HepG2 (cell line): Measurements from ENCODE around the gene CTSD. TPM values are rescaled to one million over a fixed set of nuclear protein-coding genes. Genes with fewer than 3 reads are reported as not detected.

Experiments used
- ATAC-seq: fragments of 200-7000 bp; cut with Tn5 transposase; 3 replicates; pipeline ENCODE4 v1.9.1; 2020; ENCODE audit warnings: mild to moderate bottlenecking, moderate library complexity
- BruUV-seq: library from RNA; stranded (reverse); fragments of 400-500 nt; replicated peaks from 2 replicates; lab custom pipeline; 2021; lab: Mats Ljungman, UMichigan
- CTCF ChIA-PET: fragments of 300-600 bp; formaldehyde crosslinking; extraction: SDS; loops from one replicate; lab custom pipeline; 2021; ENCODE audit warnings: low total read pairs, inconsistent platforms, low intra/inter-chr PET ratio; lab: Yijun Ruan, JAX
- POLR2A ChIA-PET: fragments of 350-600 bp; sonication (Branson Sonifier 250); formaldehyde crosslinking; loops from one replicate; lab custom pipeline; 2020; ENCODE audit warnings: antibody characterized with exemption, inconsistent platforms; lab: Yijun Ruan, JAX
- DNase-seq: peaks from one replicate; pipeline ENCODE4 v3.0.0-alpha.2; 2015; ENCODE audit warnings: low spot score
- FAIRE-seq: peaks from 3 replicates; lab custom pipeline; 2011; peaks lifted over from hg19 to GRCh38; lab: Jason Lieb, UNC
- H2AFZ ChIP-seq: one replicate; pipeline ENCODE4 v1.6.1; 2011; ENCODE audit warnings: low read length, inconsistent platforms
- H3K27ac ChIP-seq: fragments of 300-600 bp; 3 replicates; pipeline ENCODE4 v1.8.0; 2011; ENCODE audit warnings: mixed run types, mild to moderate bottlenecking, mixed read lengths, low read length, inconsistent platforms; ENCODE audit not compliant: insufficient read depth; ENCODE audit errors: extremely low read length
- H3K27me3 ChIP-seq, 2 experiments: fragments of 200-600 bp in 1 of 2; 2 replicates in 1 of 2; 3 replicates in 1 of 2; pipeline versions ENCODE4 v1.6.0 to v1.8.0; 2011; ENCODE audit warnings: low read length in 2 of 2, mild to moderate bottlenecking in 2 of 2, moderate library complexity in 2 of 2, inconsistent platforms in 1 of 2; ENCODE audit not compliant: insufficient read depth in 2 of 2, control insufficient read depth in 1 of 2
- H3K36me3 ChIP-seq, 2 experiments: fragments of 200-600 bp in 1 of 2; replicated peaks in 1 of 2; 2 replicates in 1 of 2; 3 replicates in 1 of 2; pipeline versions ENCODE4 v1.5.1 to v1.8.0; 2011; ENCODE audit warnings: low read length in 2 of 2, inconsistent platforms in 1 of 2; ENCODE audit not compliant: insufficient read depth in 2 of 2, control insufficient read depth in 1 of 2
- H3K4me1 ChIP-seq: 2 replicates; pipeline ENCODE4 v1.5.1; 2012; ENCODE audit warnings: low read length, inconsistent platforms; ENCODE audit not compliant: insufficient read depth
- H3K4me2 ChIP-seq: 2 replicates; pipeline ENCODE4 v1.6.0; 2011; ENCODE audit warnings: low read depth, low read length, inconsistent platforms
- H3K4me3 ChIP-seq, 3 experiments: fragments of 200-600 bp in 1 of 3; sonication (generic), shearing (Covaris generic) in 1 of 3; replicated peaks in 1 of 3; 2 replicates each; pipeline ENCODE4 v1.5.1; 2011 to 2016; ENCODE audit warnings: low read length in 3 of 3, inconsistent platforms in 2 of 3, low read depth in 2 of 3, mild to moderate bottlenecking in 2 of 3, control low read depth in 1 of 3, mixed read lengths in 1 of 3; ENCODE audit not compliant: insufficient read depth in 1 of 3
- H3K79me2 ChIP-seq: one replicate; pipeline ENCODE4 v1.6.1; 2011; ENCODE audit warnings: low read length, inconsistent platforms; ENCODE audit not compliant: insufficient read depth
- H3K9ac ChIP-seq: 2 replicates; pipeline ENCODE4 v1.6.0; 2011; ENCODE audit warnings: mild to moderate bottlenecking, low read depth, low read length, inconsistent platforms; ENCODE audit not compliant: insufficient read depth
- H3K9me3 ChIP-seq: 2 replicates; pipeline ENCODE4 v1.5.1; 2012; ENCODE audit warnings: mild to moderate bottlenecking, low read length
- H4K20me1 ChIP-seq: 2 replicates; pipeline ENCODE4 v1.6.0; 2011; ENCODE audit warnings: inconsistent platforms, mild to moderate bottlenecking, low read length, moderate library complexity; ENCODE audit not compliant: insufficient read depth
- ATM ChIP-seq: fragments of 450-650 bp; IDR thresholded peaks from 2 replicates; pipeline ENCODE4 v1.7.1; 2017; ENCODE audit warnings: mild to moderate bottlenecking, borderline replicate concordance
- CAMTA2 ChIP-seq: sonication (generic); formaldehyde crosslinking; IDR thresholded peaks from 2 replicates; pipeline ENCODE4 v1.4.0; 2020; ENCODE audit warnings: mild to moderate bottlenecking, missing genetic modification reagents, borderline replicate concordance
- MEF2D ChIP-seq: sonication (generic); formaldehyde crosslinking; IDR thresholded peaks from 2 replicates; pipeline ENCODE4 v1.5.1; 2020; ENCODE audit warnings: mild to moderate bottlenecking, missing genetic modification reagents
- MEIS1 ChIP-seq: sonication (generic); formaldehyde crosslinking; IDR thresholded peaks from 2 replicates; pipeline ENCODE4 v1.9.0; 2021; ENCODE audit warnings: mild to moderate bottlenecking, missing genetic modification reagents, moderate library complexity, borderline replicate concordance
- MIER2 ChIP-seq: IDR thresholded peaks from 2 replicates; pipeline ENCODE4 v1.6.1; 2016; ENCODE audit warnings: missing biosample characterization, missing genetic modification reagents
- SYNCRIP ChIP-seq: fragments of 200-400 bp; formaldehyde crosslinking; IDR thresholded peaks from 2 replicates; pipeline ENCODE4 v1.6.1; 2018; ENCODE audit warnings: mild to moderate bottlenecking, low read depth, low read length; ENCODE audit not compliant: insufficient read depth
- ZNF460 ChIP-seq: sonication (generic); formaldehyde crosslinking; IDR thresholded peaks from 2 replicates; pipeline ENCODE4 v1.5.1; 2020; ENCODE audit warnings: missing genetic modification reagents, mild to moderate bottlenecking, borderline replicate concordance
- WGBS: methylation state at CpG from one replicate; pipeline ENCODE4 v1.1.6; 2017; ENCODE audit warnings: low lambda C conversion rate; 5-methylcytosine and 5-hydroxymethylcytosine counted together
- in situ Hi-C: cut with HindIII; loops from 2 replicates; pipeline ENCODE4 v1.10.0; 2017; ENCODE audit warnings: low pct_unique_long_range_greater_than_20kb; ENCODE audit not compliant: extremely low pct_ligation_motif_present
- intact Hi-C: fragments of 100-400 bp; cut with micrococcal nuclease; formaldehyde crosslinking; loops from one replicate; pipeline ENCODE4 v1.10.0; 2022; ENCODE audit not compliant: unreplicated experiment
- polyA plus RNA-seq, 8 experiments: library from polyadenylated mRNA; depleted of rRNA in 3 of 8; stranded (reverse) in 7 of 8; unstranded in 1 of 8; fragments of >200 nt; fragmentation: Illumina TruSeq in 4 of 8; extraction: Trizol in 4 of 8; gene quantifications; 2 replicates each; pipeline versions ENCODE4 v1.2.1 to v1.2.3, GENCODE V29; 2011 to 2016; ENCODE audit warnings: low read depth in 4 of 8, missing spikeins in 1 of 8, mixed read lengths in 1 of 8; ENCODE audit not compliant: insufficient read depth in 1 of 8
- total RNA-seq, 5 experiments: library from RNA; depleted of rRNA; stranded (reverse); fragments of >200 nt; fragmentation: Illumina TruSeq; extraction: Trizol; gene quantifications; 2 replicates each; pipeline ENCODE4 v1.2.3, GENCODE V29; 2016; ENCODE audit warnings: low read depth in 1 of 5
- TF ChIP-seq, protein P1 (sequence below): sonication (generic); formaldehyde crosslinking; IDR thresholded peaks from 2 replicates; pipeline ENCODE4 v1.4.0; 2020; ENCODE audit warnings: missing genetic modification reagents
- TF ChIP-seq, protein P2 (sequence below): sonication (generic); formaldehyde crosslinking; IDR thresholded peaks from 2 replicates; pipeline ENCODE4 v1.4.0; 2020; ENCODE audit warnings: mild to moderate bottlenecking, missing genetic modification reagents

The CTSD gene
- total and polyA plus RNA-seq, 2 of the 13 experiments (the other 11 are each of a cell fraction or from before 2014, with no cell fraction given) = 143 to 230 TPM

DNA sequence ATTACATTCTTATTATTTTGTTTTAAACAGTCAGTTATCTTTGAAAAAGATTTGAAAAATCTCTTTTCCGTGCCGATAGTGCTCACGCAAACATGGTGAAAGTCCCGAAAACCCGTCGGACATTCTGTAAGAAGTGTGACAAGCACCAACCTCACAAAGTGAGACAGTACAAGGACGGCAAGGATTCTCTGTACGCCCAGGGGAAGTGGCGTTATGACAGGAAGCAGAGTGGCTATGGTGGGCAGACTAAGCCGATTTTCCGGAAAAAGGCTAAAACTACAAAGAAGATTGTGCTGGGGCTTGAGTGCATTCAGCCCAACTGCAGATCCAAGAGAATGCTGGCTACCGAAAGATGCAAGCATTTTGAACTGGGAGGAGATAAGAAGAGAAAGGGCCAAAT is 28.7 kb upstream of the CTSD start:
- no peak for TF ChIP-seq SYNCRIP
- TF ChIP-seq MIER2 (CRISPR knock-in tag) = no peak
- H3K27me3 ChIP-seq = peaks cover 5 to 36% of the 10 kb centered on the region in 2 experiments; a peak in 3 of 5 replicates
- POLR2A ChIA-PET = no interaction called here
- FAIRE-seq (no peak), DNase-seq (no peak), ATAC-seq (no peak)
- H3K4me1 ChIP-seq = no peaks in the 10 kb centered on the region
- no peaks in the 10 kb centered on the region for H3K79me2 ChIP-seq
- intact Hi-C loops (no loop called here), in situ Hi-C loops (no loop called here)
- H3K4me2 ChIP-seq = no peak overlapping the region
- no peaks in the 10 kb centered on the region for H4K20me1 ChIP-seq
- no peaks in the 10 kb centered on the region for H3K36me3 ChIP-seq
- no peak overlapping the region for H3K27ac ChIP-seq
- no TSS peak for BruUV-seq
- H3K9ac ChIP-seq = no peak overlapping the region
- no peak overlapping the region for H3K4me3 ChIP-seq
- H2AFZ ChIP-seq = no peak overlapping the region
- CTCF ChIA-PET = no interaction called here
- H3K9me3 ChIP-seq = no peaks in the 10 kb centered on the region
- 55% methylated on average over 12 of the region's 12 CpGs for WGBS

DNA sequence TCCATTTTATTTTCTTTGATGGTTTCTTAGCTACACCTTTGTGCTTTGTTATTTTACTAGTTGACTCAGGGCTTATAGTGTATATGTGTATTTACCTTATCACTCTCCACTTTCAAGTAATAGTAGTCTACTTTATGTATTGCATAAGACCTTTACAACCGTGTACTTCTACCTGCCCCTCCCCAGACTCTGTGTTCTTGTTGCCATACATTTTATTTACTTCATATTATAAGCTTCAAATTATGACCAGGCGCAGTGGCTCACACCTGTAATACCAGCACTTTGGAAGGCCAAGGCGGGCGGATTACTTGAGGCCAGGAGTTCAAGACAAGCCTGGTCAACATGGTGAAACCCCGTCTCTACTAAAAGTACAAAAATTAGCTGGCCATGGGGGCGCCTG is 28.2 kb upstream of the CTSD start:
- FAIRE-seq = no peak
- H3K79me2 ChIP-seq = no peaks in the 10 kb centered on the region
- H3K4me3 ChIP-seq = no peak overlapping the region
- 56% methylated on average over 6 of the region's 6 CpGs for WGBS
- H2AFZ ChIP-seq = no peak overlapping the region
- H4K20me1 ChIP-seq = no peaks in the 10 kb centered on the region
- in situ Hi-C loops = no loop called here
- peaks cover 5 to 30% of the 10 kb centered on the region in 2 experiments; a peak in 2 of 5 replicates for H3K27me3 ChIP-seq
- no peaks in the 10 kb centered on the region for H3K9me3 ChIP-seq
- H3K27ac ChIP-seq = no peak overlapping the region
- H3K4me2 ChIP-seq = no peak overlapping the region
- no peaks in the 10 kb centered on the region for H3K4me1 ChIP-seq
- ChIA-PET POLR2A (no interaction called here), CTCF (no interaction called here)
- intact Hi-C loops = no loop called here
- no peaks in the 10 kb centered on the region for H3K36me3 ChIP-seq
- no TSS peak for BruUV-seq
- no peak for DNase-seq
- ATAC-seq = no peak
- no peak overlapping the region for H3K9ac ChIP-seq
- TF ChIP-seq MEF2D (no peak), ATM (no peak), ZNF460 (no peak), CAMTA2 (CRISPR knock-in tag) (no peak), MEIS1 (CRISPR knock-in tag) (no peak)
- TF ChIP-seq, protein P1, sequence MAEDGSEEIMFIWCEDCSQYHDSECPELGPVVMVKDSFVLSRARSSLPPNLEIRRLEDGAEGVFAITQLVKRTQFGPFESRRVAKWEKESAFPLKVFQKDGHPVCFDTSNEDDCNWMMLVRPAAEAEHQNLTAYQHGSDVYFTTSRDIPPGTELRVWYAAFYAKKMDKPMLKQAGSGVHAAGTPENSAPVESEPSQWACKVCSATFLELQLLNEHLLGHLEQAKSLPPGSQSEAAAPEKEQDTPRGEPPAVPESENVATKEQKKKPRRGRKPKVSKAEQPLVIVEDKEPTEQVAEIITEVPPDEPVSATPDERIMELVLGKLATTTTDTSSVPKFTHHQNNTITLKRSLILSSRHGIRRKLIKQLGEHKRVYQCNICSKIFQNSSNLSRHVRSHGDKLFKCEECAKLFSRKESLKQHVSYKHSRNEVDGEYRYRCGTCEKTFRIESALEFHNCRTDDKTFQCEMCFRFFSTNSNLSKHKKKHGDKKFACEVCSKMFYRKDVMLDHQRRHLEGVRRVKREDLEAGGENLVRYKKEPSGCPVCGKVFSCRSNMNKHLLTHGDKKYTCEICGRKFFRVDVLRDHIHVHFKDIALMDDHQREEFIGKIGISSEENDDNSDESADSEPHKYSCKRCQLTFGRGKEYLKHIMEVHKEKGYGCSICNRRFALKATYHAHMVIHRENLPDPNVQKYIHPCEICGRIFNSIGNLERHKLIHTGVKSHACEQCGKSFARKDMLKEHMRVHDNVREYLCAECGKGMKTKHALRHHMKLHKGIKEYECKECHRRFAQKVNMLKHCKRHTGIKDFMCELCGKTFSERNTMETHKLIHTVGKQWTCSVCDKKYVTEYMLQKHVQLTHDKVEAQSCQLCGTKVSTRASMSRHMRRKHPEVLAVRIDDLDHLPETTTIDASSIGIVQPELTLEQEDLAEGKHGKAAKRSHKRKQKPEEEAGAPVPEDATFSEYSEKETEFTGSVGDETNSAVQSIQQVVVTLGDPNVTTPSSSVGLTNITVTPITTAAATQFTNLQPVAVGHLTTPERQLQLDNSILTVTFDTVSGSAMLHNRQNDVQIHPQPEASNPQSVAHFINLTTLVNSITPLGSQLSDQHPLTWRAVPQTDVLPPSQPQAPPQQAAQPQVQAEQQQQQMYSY = no peak
- TF ChIP-seq, protein P2, sequence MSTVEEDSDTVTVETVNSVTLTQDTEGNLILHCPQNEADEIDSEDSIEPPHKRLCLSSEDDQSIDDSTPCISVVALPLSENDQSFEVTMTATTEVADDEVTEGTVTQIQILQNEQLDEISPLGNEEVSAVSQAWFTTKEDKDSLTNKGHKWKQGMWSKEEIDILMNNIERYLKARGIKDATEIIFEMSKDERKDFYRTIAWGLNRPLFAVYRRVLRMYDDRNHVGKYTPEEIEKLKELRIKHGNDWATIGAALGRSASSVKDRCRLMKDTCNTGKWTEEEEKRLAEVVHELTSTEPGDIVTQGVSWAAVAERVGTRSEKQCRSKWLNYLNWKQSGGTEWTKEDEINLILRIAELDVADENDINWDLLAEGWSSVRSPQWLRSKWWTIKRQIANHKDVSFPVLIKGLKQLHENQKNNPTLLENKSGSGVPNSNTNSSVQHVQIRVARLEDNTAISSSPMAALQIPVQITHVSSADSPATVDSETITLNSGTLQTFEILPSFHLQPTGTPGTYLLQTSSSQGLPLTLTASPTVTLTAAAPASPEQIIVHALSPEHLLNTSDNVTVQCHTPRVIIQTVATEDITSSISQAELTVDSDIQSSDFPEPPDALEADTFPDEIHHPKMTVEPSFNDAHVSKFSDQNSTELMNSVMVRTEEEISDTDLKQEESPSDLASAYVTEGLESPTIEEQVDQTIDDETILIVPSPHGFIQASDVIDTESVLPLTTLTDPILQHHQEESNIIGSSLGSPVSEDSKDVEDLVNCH (CRISPR knock-in tag) = no peak
